H1 (cell line): Measurements from ENCODE around the gene SLC27A1. TPM values are rescaled to one million over a fixed set of nuclear protein-coding genes. Genes with fewer than 3 reads are reported as not detected.

Experiments used
- CTCF ChIA-PET: fragments of 300-600 bp; sonication (Branson Sonifier 250); formaldehyde crosslinking; loops from one replicate; lab custom pipeline; 2021; ENCODE audit not compliant: partially characterized antibody; lab: Charles Lee
- POLR2A ChIA-PET: fragments of 300-600 bp; sonication (Branson Sonifier 250); formaldehyde crosslinking; loops from one replicate; lab custom pipeline; 2021; ENCODE audit warnings: inconsistent platforms; ENCODE audit not compliant: partially characterized antibody; lab: Charles Lee
- DNase-seq, 2 experiments: peaks; one replicate each; pipeline versions ENCODE4 v3.0.0 to v3.0.0-alpha.2; 2010 to 2022; ENCODE audit warnings: low spot score in 2 of 2, low read depth in 1 of 2, mixed read lengths in 1 of 2
- FAIRE-seq: peaks from 2 replicates; lab custom pipeline; 2011; peaks lifted over from hg19 to GRCh38; lab: Jason Lieb, UNC
- H2AFZ ChIP-seq: 2 replicates; pipeline ENCODE4 v1.8.1; 2012; ENCODE audit warnings: low read length, inconsistent platforms
- H2AK5ac ChIP-seq: 2 replicates; pipeline ENCODE4 v1.6.1; 2013; ENCODE audit warnings: low read depth, low read length
- H2BK120ac ChIP-seq: replicated peaks from 2 replicates; pipeline ENCODE3; 2013; ENCODE audit warnings: low read depth, low read length, inconsistent platforms
- H2BK12ac ChIP-seq: 2 replicates; pipeline ENCODE4 v1.6.1; 2013; ENCODE audit warnings: low read depth, low read length
- H2BK15ac ChIP-seq: 2 replicates; pipeline ENCODE4 v1.6.1; 2013; ENCODE audit warnings: low read length
- H2BK20ac ChIP-seq: 2 replicates; pipeline ENCODE4 v1.6.1; 2013; ENCODE audit warnings: low read length
- H2BK5ac ChIP-seq: 2 replicates; pipeline ENCODE4 v1.6.1; 2013; ENCODE audit warnings: low read depth, low read length
- H3K14ac ChIP-seq: 2 replicates; pipeline ENCODE4 v1.6.1; 2013; ENCODE audit warnings: inconsistent platforms; ENCODE audit not compliant: insufficient read length
- H3K18ac ChIP-seq: 2 replicates; pipeline ENCODE4 v1.6.1; 2013; ENCODE audit warnings: low read length; ENCODE audit errors: extremely low read depth
- H3K23ac ChIP-seq: 2 replicates; pipeline ENCODE4 v1.6.1; 2013; ENCODE audit warnings: inconsistent platforms; ENCODE audit not compliant: insufficient read length
- H3K23me2 ChIP-seq: 2 replicates; pipeline ENCODE4 v1.6.1; 2013; ENCODE audit warnings: low read depth, low read length
- H3K27ac ChIP-seq: 2 replicates; pipeline ENCODE4 v1.6.1; 2011; ENCODE audit warnings: low read depth, low read length, inconsistent platforms
- H3K27me3 ChIP-seq, 4 experiments: replicated peaks in 1 of 4; 1 replicate in 1 of 4; 2 replicates in 3 of 4; pipeline versions ENCODE4 v1.6.1 to v1.8.1; 2011 to 2013; ENCODE audit warnings: low read length in 3 of 4, mild to moderate bottlenecking in 3 of 4, inconsistent platforms in 2 of 4, mixed read lengths in 2 of 4, moderate library complexity in 1 of 4; ENCODE audit not compliant: control insufficient read depth in 3 of 4, insufficient read depth in 3 of 4; ENCODE audit errors: extremely low read depth in 1 of 4
- H3K36me3 ChIP-seq, 4 experiments: 2 replicates each; pipeline versions ENCODE4 v1.6.1 to v1.8.1; 2011 to 2013; ENCODE audit warnings: mild to moderate bottlenecking in 4 of 4, low read length in 3 of 4, moderate library complexity in 2 of 4, control low read depth in 1 of 4, inconsistent platforms in 1 of 4; ENCODE audit not compliant: insufficient read depth in 4 of 4, control insufficient read depth in 2 of 4
- H3K4ac ChIP-seq: replicated peaks from 2 replicates; pipeline ENCODE3; 2013; ENCODE audit warnings: low read length, low read depth, mixed read lengths, inconsistent platforms; ENCODE audit not compliant: insufficient read length
- H3K4me1 ChIP-seq, 4 experiments: replicated peaks in 1 of 4; 1 replicate in 1 of 4; 2 replicates in 3 of 4; pipeline versions ENCODE4 v1.6.1 to v1.8.1; 2011 to 2013; ENCODE audit warnings: low read length in 3 of 4, inconsistent platforms in 2 of 4, mixed read lengths in 1 of 4; ENCODE audit not compliant: insufficient read depth in 4 of 4, control insufficient read depth in 3 of 4
- H3K4me2 ChIP-seq, 2 experiments: 2 replicates each; pipeline versions ENCODE4 v1.6.1 to v1.8.1; 2011 to 2013; ENCODE audit warnings: low read depth in 2 of 2, low read length in 2 of 2, control low read depth in 1 of 2, inconsistent platforms in 1 of 2, mild to moderate bottlenecking in 1 of 2; ENCODE audit not compliant: insufficient read depth in 1 of 2
- H3K4me3 ChIP-seq, 4 experiments: fragments of 200-600, 300-600 bp in 1 of 4; sonication (generic), shearing (Covaris generic), sonication (Bioruptor Twin) in 1 of 4; 2 replicates each; pipeline versions ENCODE4 v1.5.1 to v1.8.1; 2011 to 2016; ENCODE audit warnings: low read length in 4 of 4, low read depth in 3 of 4, control low read depth in 2 of 4, inconsistent platforms in 2 of 4, mild to moderate bottlenecking in 2 of 4, mixed read lengths in 1 of 4, moderate library complexity in 1 of 4; ENCODE audit not compliant: insufficient read depth in 2 of 4; ENCODE audit errors: extremely low read depth in 1 of 4
- H3K56ac ChIP-seq: replicated peaks from 2 replicates; pipeline ENCODE3; 2013; ENCODE audit warnings: low read depth, mild to moderate bottlenecking, mixed read lengths, low read length, inconsistent platforms; ENCODE audit not compliant: insufficient read length
- H3K79me1 ChIP-seq: 2 replicates; pipeline ENCODE4 v1.6.1; 2013; ENCODE audit warnings: low read depth, low read length, control low read depth
- H3K79me2 ChIP-seq, 2 experiments: 2 replicates each; pipeline versions ENCODE4 v1.6.1 to v1.8.1; 2012 to 2013; ENCODE audit warnings: low read length in 2 of 2, mild to moderate bottlenecking in 2 of 2, inconsistent platforms in 1 of 2; ENCODE audit not compliant: insufficient read depth in 2 of 2, control insufficient read depth in 1 of 2
- H3K9ac ChIP-seq, 4 experiments: replicated peaks in 1 of 4; 1 replicate in 1 of 4; 2 replicates in 3 of 4; pipeline versions ENCODE4 v1.6.1 to v1.8.1; 2011 to 2013; ENCODE audit warnings: low read depth in 3 of 4, low read length in 3 of 4, control low read depth in 2 of 4, mild to moderate bottlenecking in 2 of 4, moderate library complexity in 2 of 4, inconsistent platforms in 1 of 4; ENCODE audit errors: extremely low read depth in 1 of 4
- H3K9me3 ChIP-seq, 2 experiments: 2 replicates each; pipeline versions ENCODE4 v1.6.1 to v1.8.1; 2012 to 2013; ENCODE audit warnings: mild to moderate bottlenecking in 2 of 2, moderate library complexity in 2 of 2, control low read depth in 1 of 2, inconsistent platforms in 1 of 2, low read depth in 1 of 2, low read length in 1 of 2, mixed read lengths in 1 of 2; ENCODE audit not compliant: insufficient read depth in 2 of 2
- H4K20me1 ChIP-seq, 2 experiments: replicated peaks in 1 of 2; 2 replicates each; pipeline versions ENCODE3 to v1.8.1; 2011 to 2013; ENCODE audit warnings: inconsistent platforms in 2 of 2, low read length in 2 of 2, mild to moderate bottlenecking in 1 of 2; ENCODE audit not compliant: insufficient read depth in 2 of 2, control insufficient read depth in 1 of 2
- H4K5ac ChIP-seq: 2 replicates; pipeline ENCODE4 v1.6.1; 2013; ENCODE audit warnings: low read length, low read depth, mixed read lengths, inconsistent platforms; ENCODE audit not compliant: insufficient read length
- H4K8ac ChIP-seq: 2 replicates; pipeline ENCODE4 v1.8.0; 2013; ENCODE audit warnings: mild to moderate bottlenecking, moderate library complexity, low read length, inconsistent platforms; ENCODE audit not compliant: insufficient read depth; ENCODE audit errors: extremely low read depth
- H4K91ac ChIP-seq: replicated peaks from 2 replicates; pipeline ENCODE3; 2013; ENCODE audit warnings: low read length, mixed read lengths, inconsistent platforms; ENCODE audit not compliant: insufficient read length
- BACH1 ChIP-seq: IDR thresholded peaks from 2 replicates; pipeline ENCODE4 v1.6.1; 2012; ENCODE audit warnings: low read length, improper control_type of control experiment
- CHD1 ChIP-seq: IDR thresholded peaks from 2 replicates; pipeline ENCODE4 v1.6.1; 2012; ENCODE audit warnings: low read depth, low read length, improper control_type of control experiment
- GTF2F1 ChIP-seq: IDR thresholded peaks from 2 replicates; pipeline ENCODE4 v1.6.1; 2012; ENCODE audit warnings: low read depth, low read length, improper control_type of control experiment, borderline replicate concordance
- KDM1A ChIP-seq: fragments of 200-600, 300-600 bp; sonication (generic); IDR thresholded peaks from 2 replicates; pipeline ENCODE4 v1.7.1; 2016; ENCODE audit warnings: mild to moderate bottlenecking, low read length, borderline replicate concordance
- PHF8 ChIP-seq: fragments of 200-600 bp; sonication (generic); conservative IDR thresholded peaks from 2 replicates; pipeline ENCODE4 v1.7.1; 2012; ENCODE audit warnings: low read depth, mild to moderate bottlenecking, inconsistent platforms, low read length, moderate library complexity
- POLR2A ChIP-seq, 2 experiments: IDR thresholded peaks; 1 replicate in 1 of 2; 2 replicates in 1 of 2; pipeline ENCODE4 v1.6.1; 2011; ENCODE audit warnings: low read depth in 2 of 2, low read length in 2 of 2, mild to moderate bottlenecking in 2 of 2; ENCODE audit errors: control extremely low read depth in 1 of 2
- RAD21 ChIP-seq, 2 experiments: IDR thresholded peaks in 1 of 2; conservative IDR thresholded peaks in 1 of 2; 2 replicates each; pipeline ENCODE4 v1.6.1; 2011; ENCODE audit warnings: low read depth in 2 of 2, low read length in 2 of 2, improper control_type of control experiment in 1 of 2, inconsistent platforms in 1 of 2, mild to moderate bottlenecking in 1 of 2, moderate library complexity in 1 of 2
- RBBP5 ChIP-seq: IDR thresholded peaks from 2 replicates; pipeline ENCODE4 v1.7.1; 2012; ENCODE audit warnings: low read depth, mild to moderate bottlenecking, inconsistent platforms, low read length, moderate library complexity, borderline replicate concordance
- RXRA ChIP-seq: IDR thresholded peaks from 2 replicates; pipeline ENCODE4 v1.6.1; 2011; ENCODE audit warnings: low read depth, mild to moderate bottlenecking, low read length, moderate library complexity; ENCODE audit not compliant: insufficient read depth
- SIX5 ChIP-seq: IDR thresholded peaks from 2 replicates; pipeline ENCODE4 v1.6.1; 2011; ENCODE audit warnings: mild to moderate bottlenecking, low read depth, low read length
- SRF ChIP-seq: IDR thresholded peaks from 2 replicates; pipeline ENCODE4 v1.6.1; 2011; ENCODE audit warnings: mild to moderate bottlenecking, low read depth, low read length, moderate library complexity
- TBP ChIP-seq: IDR thresholded peaks from 2 replicates; pipeline ENCODE4 v1.6.1; 2011; ENCODE audit warnings: low read depth, low read length, improper control_type of control experiment
- TEAD4 ChIP-seq: IDR thresholded peaks from 2 replicates; pipeline ENCODE4 v1.6.1; 2012; ENCODE audit warnings: low read depth, low read length, inconsistent platforms, mixed read lengths
- ZNF274 ChIP-seq: IDR thresholded peaks from 2 replicates; pipeline ENCODE4 v1.7.0; 2012; ENCODE audit warnings: low read length, borderline replicate concordance; ENCODE audit errors: extremely low read depth
- WGBS, 2 experiments: shearing (Covaris generic) in 1 of 2; methylation state at CpG; one replicate each; pipeline versions ENCODE4 v1.1.6 to v1.1.7; 2013 to 2015; ENCODE audit warnings: low lambda C conversion rate in 2 of 2, mixed read lengths in 2 of 2, inconsistent platforms in 1 of 2, low coverage in 1 of 2, missing lambda C conversion rate in 1 of 2; ENCODE audit not compliant: insufficient replicate concordance in 2 of 2, insufficient coverage in 1 of 2, insufficient read length in 1 of 2; ENCODE audit errors: extremely low coverage in 1 of 2, missing lambda C conversion rate in 1 of 2; 5-methylcytosine and 5-hydroxymethylcytosine counted together
- polyA plus RNA-seq, 7 experiments: library from polyadenylated mRNA; depleted of rRNA in 3 of 7; stranded (reverse) in 5 of 7; unstranded in 2 of 7; fragments of >200 nt in 5 of 7; fragments of 200-250 nt in 2 of 7; gene quantifications; 1 replicate in 5 of 7; 2 replicates in 1 of 7; 4 replicates in 1 of 7; pipeline versions ENCODE4 v1.2.1 to v1.2.3, GENCODE V29; 2011 to 2013; ENCODE audit warnings: missing spikeins in 2 of 7, mixed read lengths in 2 of 7
- total RNA-seq: library from RNA; stranded (reverse); fragmentation: NEBNext Ultra II Directional; extraction: Animal tissue kit (Norgen Biotek cat#: 25700); gene quantifications from 2 replicates; pipeline ENCODE4 v1.2.1, GENCODE V29; 2021

SLC27A1 gene
- total and polyA plus RNA-seq, 2 of the 8 experiments (the other 6 are each of a cell fraction or from before 2014, with no cell fraction given), result 7.5 to 9.1 TPM

DNA sequence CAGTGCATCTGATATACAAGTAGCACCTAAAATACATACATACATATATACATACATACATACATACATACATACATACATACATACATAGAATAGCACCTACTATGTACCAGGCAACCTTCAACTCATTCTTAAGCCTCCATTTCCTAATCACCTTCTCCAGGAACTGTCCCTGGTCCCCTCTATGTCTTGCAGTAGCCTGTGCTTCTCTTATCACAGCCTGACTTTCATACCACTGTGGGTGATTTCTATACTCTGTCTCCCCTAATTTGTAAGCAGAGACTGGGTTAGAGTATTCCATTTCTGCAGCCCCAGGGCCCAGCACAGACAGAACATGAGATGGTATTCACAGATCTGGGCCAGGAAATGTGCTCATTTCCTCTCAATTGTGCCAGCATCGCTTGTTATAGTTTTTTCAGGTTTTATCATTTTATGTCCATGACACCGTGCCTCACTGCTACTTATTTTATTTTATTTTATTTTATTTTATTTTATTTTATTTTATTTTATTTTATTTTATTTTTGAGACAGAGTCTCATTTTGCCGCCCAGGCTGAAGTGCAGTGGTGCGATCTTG lies 70.9 kb downstream of the SLC27A1 start:
- H3K18ac ChIP-seq, result no peak overlapping the region
- no peak overlapping the region for H2BK15ac ChIP-seq
- no peak overlapping the region for H2BK120ac ChIP-seq
- no peak overlapping the region for H3K9ac ChIP-seq
- no peaks in the 10 kb centered on the region; a peak in 1 of 4 replicates for H3K9me3 ChIP-seq
- no peak overlapping the region for H3K27ac ChIP-seq
- no peak overlapping the region for H3K23ac ChIP-seq
- ChIA-PET POLR2A (interaction anchor here (0.6 kb wide), 1 partner anchor 7 kb away, joined by 8 read pairs; no protein-coding TSS in a partner anchor), CTCF (no interaction called here)
- H3K14ac ChIP-seq, result no peak overlapping the region
- H4K8ac ChIP-seq, result no peak overlapping the region
- no peaks in the 10 kb centered on the region; a peak in 2 of 7 replicates for H3K4me1 ChIP-seq
- no peaks in the 10 kb centered on the region for H3K79me1 ChIP-seq
- no peak overlapping the region for H3K56ac ChIP-seq
- no peak overlapping the region for H4K5ac ChIP-seq
- H2BK5ac ChIP-seq, result no peak overlapping the region
- WGBS, 2 experiments, result 88% methylated on average over 4 of the region's 4 CpGs; no CpG with 5 or more reads in 1 of the 2 experiments
- no peak overlapping the region for H2BK12ac ChIP-seq
- H4K91ac ChIP-seq, result no peak overlapping the region
- FAIRE-seq (no peak), DNase-seq (no peak)
- no peaks in the 10 kb centered on the region for H3K79me2 ChIP-seq
- no peak overlapping the region for H3K4ac ChIP-seq
- H3K23me2 ChIP-seq, result peaks cover 7% of the 10 kb centered on the region; the same call in 1 of the 2 replicates
- H3K36me3 ChIP-seq, result no peaks in the 10 kb centered on the region
- H2AK5ac ChIP-seq, result no peak overlapping the region
- H2BK20ac ChIP-seq, result no peak overlapping the region
- no peak overlapping the region for H3K4me3 ChIP-seq
- no peak overlapping the region for H2AFZ ChIP-seq
- peaks cover 0 to 6% (median 3%) of the 10 kb centered on the region in 4 experiments; a peak in 3 of 7 replicates for H3K27me3 ChIP-seq
- peaks cover 0 to 3% of the 10 kb centered on the region in 2 experiments for H4K20me1 ChIP-seq
- no peak overlapping the region for H3K4me2 ChIP-seq
- TF ChIP-seq SIX5 (no peak), ZNF274 (no peak), RBBP5 (no peak), BACH1 (no peak), SRF (no peak), RXRA (no peak), KDM1A (no peak; the same call in 1 of the 2 replicates), RAD21 (IDR thresholded peaks at IDR 0.05 in 1 of 2, conservative IDR thresholded peaks at IDR 0.05 in 1 of 2; ENCODE audit: low read depth in 2 of 2, low read length in 2 of 2) (no peak), PHF8 (no peak), GTF2F1 (no peak), POLR2A (IDR thresholded peaks at IDR 0.05; ENCODE audit: control extremely low read depth in 1 of 2, low read depth in 2 of 2, low read length in 2 of 2) (no peak), CHD1 (no peak), TEAD4 (no peak), TBP (no peak)
